Natural killer cell (primary cell): ENCODE data around the gene PDXP. TPM values are rescaled to one million over a fixed set of nuclear protein-coding genes. Genes with fewer than 3 reads are reported as not detected.
"Not testable (repeated sequence)": the region's sequence is repeated elsewhere in the genome, so short reads cannot be mapped to it uniquely, and the experiment has no call there.

ENCODE experiments used
- ATAC-seq, 3 donors: fragments of 150-1000 bp in 2 of 3; fragments of 200-7000 bp in 1 of 3; cut with Tn5 transposase; 1 replicate in 1 of 3; 2 replicates in 2 of 3; pipeline ENCODE4 v1.10.0; 2021; ENCODE audit warnings: mild to moderate bottlenecking in 2 of 3, moderate library complexity in 2 of 3
- DNase-seq, 2 donors: peaks; one replicate each; pipeline versions ENCODE4 v3.0.0 to v3.0.0-alpha.2; 2013 to 2021; ENCODE audit warnings: mixed read lengths in 1 of 2
- H3K27ac ChIP-seq: one replicate; pipeline ENCODE4 v1.5.1; 2013; ENCODE audit warnings: mild to moderate bottlenecking, low read length
- H3K27me3 ChIP-seq: one replicate; pipeline ENCODE4 v1.6.1; 2013; ENCODE audit warnings: low read length; ENCODE audit not compliant: control insufficient read depth, insufficient read depth
- H3K36me3 ChIP-seq: one replicate; pipeline ENCODE4 v1.6.1; 2013; ENCODE audit warnings: low read length; ENCODE audit not compliant: control insufficient read depth, insufficient read depth
- H3K4me1 ChIP-seq: one replicate; pipeline ENCODE4 v1.6.1; 2013; ENCODE audit warnings: low read length; ENCODE audit not compliant: control insufficient read depth, insufficient read depth
- H3K4me3 ChIP-seq: one replicate; pipeline ENCODE4 v1.5.1; 2013; ENCODE audit warnings: low read length
- H3K9me3 ChIP-seq: one replicate; pipeline ENCODE4 v1.6.1; 2013; ENCODE audit warnings: low read length; ENCODE audit not compliant: control insufficient read depth, insufficient read depth
- H3K27ac Mint-ChIP-seq, 2 donors: one replicate each; pipeline ENCODE4 v1.8.0; 2022; ENCODE audit warnings: mild to moderate bottlenecking in 2 of 2, mixed read lengths in 2 of 2, moderate library complexity in 1 of 2
- H3K27me3 Mint-ChIP-seq, 2 donors: one replicate each; pipeline ENCODE4 v1.8.0; 2022; ENCODE audit warnings: low read depth in 2 of 2, mixed read lengths in 2 of 2
- H3K36me3 Mint-ChIP-seq: one replicate; pipeline ENCODE4 v1.8.0; 2022; ENCODE audit warnings: mixed read lengths
- H3K4me1 Mint-ChIP-seq, 2 donors: one replicate each; pipeline ENCODE4 v1.8.0; 2022; ENCODE audit warnings: mixed read lengths in 2 of 2
- H3K4me3 Mint-ChIP-seq: one replicate; pipeline ENCODE4 v1.8.0; 2022; ENCODE audit warnings: mild to moderate bottlenecking, moderate library complexity, mixed read lengths
- H3K9me3 Mint-ChIP-seq, 2 donors: one replicate each; pipeline ENCODE4 v1.8.0; 2022; ENCODE audit warnings: mixed read lengths in 2 of 2
- WGBS: methylation state at CpG from one replicate; pipeline ENCODE4 v1.1.7; 2013; ENCODE audit warnings: missing lambda C conversion rate; ENCODE audit not compliant: insufficient coverage; 5-methylcytosine and 5-hydroxymethylcytosine counted together
- intact Hi-C: fragments of 100-400 bp; cut with micrococcal nuclease; formaldehyde crosslinking; loops from one replicate; pipeline ENCODE4 v1.14.2; 2022
- total RNA-seq, 4 donors: library from RNA; stranded (reverse); fragments of 120-200 nt in 1 of 4; gene quantifications; one replicate each; pipeline versions ENCODE4 v1.2.3 to v1.2.4, GENCODE V29; 2013 to 2022
- TF ChIP-seq, protein P1 (sequence below): fragments of 200-600 bp; IDR thresholded peaks from one replicate; pipeline ENCODE4 v1.8.0; 2022; ENCODE audit warnings: antibody characterized with exemption

The PDXP gene
- total RNA-seq, 3 donors from 2014 or later (not counting 1 experiment from before 2014, with no cell fraction given) = 8.3 to 14.2 (median 13.4) TPM

DNA sequence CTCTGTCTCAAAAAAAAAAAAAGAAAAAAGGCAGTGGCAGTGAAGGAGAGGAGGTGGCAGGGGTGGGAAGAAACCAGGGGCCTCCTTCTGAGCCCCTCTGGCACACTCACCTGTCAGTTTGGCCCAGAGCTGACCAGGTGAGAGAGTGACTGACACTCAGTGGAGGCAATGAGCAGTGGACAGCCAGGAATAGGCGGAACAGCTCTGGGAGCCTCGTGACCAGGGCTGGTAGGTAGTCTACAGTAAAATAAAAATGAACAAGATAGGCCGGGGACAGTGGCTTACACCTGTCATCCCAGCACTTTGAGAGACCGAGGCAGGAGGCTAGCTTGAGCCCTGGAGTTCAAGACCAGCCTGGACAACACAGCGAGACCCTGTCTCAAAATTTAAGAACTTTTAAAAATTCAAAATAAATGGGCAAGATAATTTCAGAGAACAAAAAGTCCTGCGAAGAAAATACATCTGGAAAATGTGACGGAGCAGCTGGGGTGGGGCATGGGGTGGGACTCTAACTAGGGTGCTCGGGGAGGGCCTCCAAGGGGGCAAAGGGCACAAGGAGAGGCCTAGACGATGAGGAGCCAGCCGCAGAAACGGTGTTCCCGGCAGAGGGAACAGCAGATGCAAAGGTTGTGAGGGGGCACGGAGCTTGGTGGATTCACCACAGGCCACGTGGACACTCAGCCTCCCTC lies 3.8 kb upstream of the PDXP start:
- Mint-ChIP-seq H3K4me1 (peaks cover 14 to 27% of the 10 kb centered on the region in 2 donors), H3K36me3 (no peaks in the 10 kb centered on the region), H3K27me3 (no peaks in the 10 kb centered on the region), H3K4me3 (no peak overlapping the region), H3K27ac (peak overlapping the region; percentile 54 to 66), H3K9me3 (no peaks in the 10 kb centered on the region)
- Histone ChIP-seq H3K27me3 (no peaks in the 10 kb centered on the region), H3K4me3 (no peak overlapping the region), H3K27ac (no peak overlapping the region), H3K4me1 (peaks cover 15% of the 10 kb centered on the region), H3K36me3 (peaks cover 45% of the 10 kb centered on the region), H3K9me3 (no peaks in the 10 kb centered on the region)
- WGBS = 93% methylated on average over 14 of the region's 14 CpGs
- no peak for ATAC-seq
- TF ChIP-seq, protein P1, sequence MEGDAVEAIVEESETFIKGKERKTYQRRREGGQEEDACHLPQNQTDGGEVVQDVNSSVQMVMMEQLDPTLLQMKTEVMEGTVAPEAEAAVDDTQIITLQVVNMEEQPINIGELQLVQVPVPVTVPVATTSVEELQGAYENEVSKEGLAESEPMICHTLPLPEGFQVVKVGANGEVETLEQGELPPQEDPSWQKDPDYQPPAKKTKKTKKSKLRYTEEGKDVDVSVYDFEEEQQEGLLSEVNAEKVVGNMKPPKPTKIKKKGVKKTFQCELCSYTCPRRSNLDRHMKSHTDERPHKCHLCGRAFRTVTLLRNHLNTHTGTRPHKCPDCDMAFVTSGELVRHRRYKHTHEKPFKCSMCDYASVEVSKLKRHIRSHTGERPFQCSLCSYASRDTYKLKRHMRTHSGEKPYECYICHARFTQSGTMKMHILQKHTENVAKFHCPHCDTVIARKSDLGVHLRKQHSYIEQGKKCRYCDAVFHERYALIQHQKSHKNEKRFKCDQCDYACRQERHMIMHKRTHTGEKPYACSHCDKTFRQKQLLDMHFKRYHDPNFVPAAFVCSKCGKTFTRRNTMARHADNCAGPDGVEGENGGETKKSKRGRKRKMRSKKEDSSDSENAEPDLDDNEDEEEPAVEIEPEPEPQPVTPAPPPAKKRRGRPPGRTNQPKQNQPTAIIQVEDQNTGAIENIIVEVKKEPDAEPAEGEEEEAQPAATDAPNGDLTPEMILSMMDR = no peak
- intact Hi-C loops = no loop called here
- DNase-seq = no peak

DNA sequence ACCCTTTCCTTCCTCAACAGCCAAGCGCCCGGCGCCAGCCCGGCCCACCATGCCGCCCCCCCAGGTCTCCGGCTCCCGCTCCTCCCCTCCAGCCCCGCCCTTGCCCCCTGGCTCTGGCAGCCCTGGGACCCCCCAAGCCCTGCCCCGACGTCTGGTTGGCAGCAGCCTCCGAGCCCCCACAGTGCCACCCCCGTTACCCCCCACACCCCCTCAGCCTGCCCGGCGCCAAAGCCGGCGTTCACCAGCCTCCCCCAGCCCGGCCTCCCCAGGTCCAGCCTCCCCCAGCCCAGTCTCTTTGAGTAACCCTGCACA lies 3.3 kb upstream of the PDXP start:
- Mint-ChIP-seq H3K4me3 (no peak overlapping the region), H3K36me3 (no peaks in the 10 kb centered on the region), H3K27me3 (no peaks in the 10 kb centered on the region), H3K4me1 (peaks cover 19 to 32% of the 10 kb centered on the region in 2 donors), H3K9me3 (no peaks in the 10 kb centered on the region), H3K27ac (no peak overlapping the region)
- DNase-seq (no peak), ATAC-seq (no peak)
- H3K36me3 ChIP-seq = peaks cover 40% of the 10 kb centered on the region
- H3K27me3 ChIP-seq = no peaks in the 10 kb centered on the region
- TF ChIP-seq, protein P1 = no peak
- H3K4me1 ChIP-seq = peaks cover 20% of the 10 kb centered on the region
- no peaks in the 10 kb centered on the region for H3K9me3 ChIP-seq
- no peak overlapping the region for H3K4me3 ChIP-seq
- no peak overlapping the region for H3K27ac ChIP-seq
- 88% methylated on average over 11 of the region's 17 CpGs for WGBS
- intact Hi-C loops = no loop called here

DNA sequence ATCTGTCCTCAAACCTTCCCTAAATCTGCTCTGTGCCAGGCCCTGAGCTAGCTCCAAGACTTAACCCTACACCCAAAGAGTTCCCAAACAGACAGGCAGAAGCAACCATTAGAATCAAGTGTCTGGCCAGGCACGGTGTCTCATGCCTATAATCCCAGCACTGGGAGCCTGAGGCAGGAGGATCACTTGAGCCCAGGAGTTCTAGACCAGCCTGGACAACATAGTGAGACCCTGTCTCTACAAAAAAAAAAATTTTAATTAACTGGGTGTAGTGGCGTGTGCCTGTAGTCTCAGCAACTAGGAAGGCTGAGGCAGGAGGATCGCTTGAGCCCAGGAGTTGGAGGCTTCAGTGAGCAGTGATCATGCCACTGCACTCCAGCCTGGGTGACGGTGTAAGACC lies 1.9 kb upstream of the PDXP start:
- not testable (repeated sequence) for ATAC-seq
- WGBS = 93% methylated on average over 4 of the region's 4 CpGs
- peak overlapping the region; percentile 42 for H3K4me3 Mint-ChIP-seq

DNA sequence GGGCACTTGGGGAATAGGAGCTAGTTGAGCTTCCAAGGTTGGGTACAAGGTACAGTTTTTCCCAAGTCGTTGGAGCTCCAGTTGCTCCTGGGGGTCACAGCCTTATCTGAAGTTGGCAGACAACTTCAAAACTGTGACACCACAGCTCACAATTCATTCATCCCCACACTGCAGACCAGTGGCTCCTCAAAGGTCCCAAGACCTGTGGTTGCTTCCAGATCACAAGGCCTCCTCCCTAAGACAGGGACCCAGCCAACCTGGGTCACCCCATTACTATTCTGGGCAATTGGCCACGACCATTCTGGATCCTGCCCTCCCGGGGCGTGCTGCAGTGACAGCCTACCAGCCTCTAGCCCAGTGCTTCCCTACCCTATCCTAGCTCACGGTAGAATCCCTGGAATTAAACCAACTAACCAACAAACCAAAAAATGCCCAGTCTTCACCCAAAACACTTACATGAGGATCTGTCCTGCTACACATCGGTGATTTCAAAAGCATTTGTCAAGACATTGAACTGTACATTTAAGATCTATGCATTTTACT lies 862 bp upstream of the PDXP start:
- DNase-seq (no peak), ATAC-seq (no peak)
- no peaks in the 10 kb centered on the region for H3K36me3 Mint-ChIP-seq
- H3K27me3 ChIP-seq = no peaks in the 10 kb centered on the region
- H3K9me3 ChIP-seq = no peaks in the 10 kb centered on the region
- intact Hi-C loops = loop anchor here (1.0 kb wide), 2 partner anchors 20 to 39 kb away; no protein-coding TSS in a partner anchor
- peaks cover 37 to 47% of the 10 kb centered on the region in 2 donors for H3K4me1 Mint-ChIP-seq
- H3K4me1 ChIP-seq = peaks cover 42% of the 10 kb centered on the region
- H3K27ac Mint-ChIP-seq = peak overlapping the region; percentile 92 to 95
- TF ChIP-seq, protein P1 = no peak
- 13% methylated on average over 6 of the region's 6 CpGs for WGBS
- no peaks in the 10 kb centered on the region for H3K27me3 Mint-ChIP-seq
- peak overlapping the region; percentile 34 for H3K4me3 ChIP-seq
- no peaks in the 10 kb centered on the region for H3K9me3 Mint-ChIP-seq
- H3K27ac ChIP-seq = peak overlapping the region; percentile 64
- H3K36me3 ChIP-seq = peaks cover 20% of the 10 kb centered on the region
- H3K4me3 Mint-ChIP-seq = peak overlapping the region; percentile 86

More for the DNA sequence above, 1.9 kb upstream of the PDXP start:
- H3K27me3 ChIP-seq, intact Hi-C loops, H3K4me3 ChIP-seq, H3K9me3 Mint-ChIP-seq, H3K36me3 Mint-ChIP-seq, H3K27ac ChIP-seq, H3K9me3 ChIP-seq, DNase-seq, H3K27me3 Mint-ChIP-seq: not testable (repeated sequence)
- Mint-ChIP-seq H3K4me1 (peaks cover 33 to 42% of the 10 kb centered on the region in 2 donors), H3K27ac (peak overlapping the region; percentile 76 to 77)
- peaks cover 26% of the 10 kb centered on the region for H3K36me3 ChIP-seq
- H3K4me1 ChIP-seq = peaks cover 34% of the 10 kb centered on the region
